ENCODE data around the gene TCEA2. TPM values are rescaled to one million over a fixed set of nuclear protein-coding genes. Genes with fewer than 3 reads are reported as not detected.
A peak's percentile ranks its signal among the peaks of the same experiment; 100 is the strongest.

The TCEA2 gene
- total RNA-seq, 2 donors from 2014 or later: 39.5 to 41.3 TPM

- intact Hi-C loops (cut with DNase I): loop anchor here in 1 of 2 donors (5.0 kb wide), 1 partner anchor 1874 kb away; the partner anchor contains the start of gene MTG2
- DNase-seq (ENCODE audit: low spot score): no peak
Measured at GRCh38 chr20:64055893-64056638, 6.9 kb upstream of the TCEA2 start.

DNA sequence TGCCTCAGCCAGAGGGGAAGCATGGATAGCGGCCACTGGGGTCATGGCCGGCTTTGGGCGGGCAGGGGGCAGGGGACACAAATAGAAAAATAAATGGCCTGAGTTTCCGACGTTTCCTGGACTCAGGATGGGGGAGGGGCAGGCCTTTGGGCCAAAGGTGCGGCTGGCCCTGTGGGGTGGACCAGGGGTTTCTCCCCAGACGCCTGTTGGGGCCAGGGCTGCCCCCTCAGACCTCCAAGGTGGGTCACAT, 6.4 kb upstream of the TCEA2 start:
- intact Hi-C loops (cut with DNase I): loop anchor here in 1 of 2 donors (5.0 kb wide), 1 partner anchor 1874 kb away; the partner anchor contains the start of gene MTG2
- DNase-seq (ENCODE audit: low spot score): no peak

GRCh38 chr20:64056889-64057627, 5.9 kb upstream of the TCEA2 start:
- DNase-seq (ENCODE audit: low spot score): no peak
- intact Hi-C loops (cut with DNase I): loop anchor here in 1 of 2 donors (1.0 to 5.0 kb wide), 2 partner anchors 25 to 1875 kb away; partner anchors contain the start of gene MTG2

DNA sequence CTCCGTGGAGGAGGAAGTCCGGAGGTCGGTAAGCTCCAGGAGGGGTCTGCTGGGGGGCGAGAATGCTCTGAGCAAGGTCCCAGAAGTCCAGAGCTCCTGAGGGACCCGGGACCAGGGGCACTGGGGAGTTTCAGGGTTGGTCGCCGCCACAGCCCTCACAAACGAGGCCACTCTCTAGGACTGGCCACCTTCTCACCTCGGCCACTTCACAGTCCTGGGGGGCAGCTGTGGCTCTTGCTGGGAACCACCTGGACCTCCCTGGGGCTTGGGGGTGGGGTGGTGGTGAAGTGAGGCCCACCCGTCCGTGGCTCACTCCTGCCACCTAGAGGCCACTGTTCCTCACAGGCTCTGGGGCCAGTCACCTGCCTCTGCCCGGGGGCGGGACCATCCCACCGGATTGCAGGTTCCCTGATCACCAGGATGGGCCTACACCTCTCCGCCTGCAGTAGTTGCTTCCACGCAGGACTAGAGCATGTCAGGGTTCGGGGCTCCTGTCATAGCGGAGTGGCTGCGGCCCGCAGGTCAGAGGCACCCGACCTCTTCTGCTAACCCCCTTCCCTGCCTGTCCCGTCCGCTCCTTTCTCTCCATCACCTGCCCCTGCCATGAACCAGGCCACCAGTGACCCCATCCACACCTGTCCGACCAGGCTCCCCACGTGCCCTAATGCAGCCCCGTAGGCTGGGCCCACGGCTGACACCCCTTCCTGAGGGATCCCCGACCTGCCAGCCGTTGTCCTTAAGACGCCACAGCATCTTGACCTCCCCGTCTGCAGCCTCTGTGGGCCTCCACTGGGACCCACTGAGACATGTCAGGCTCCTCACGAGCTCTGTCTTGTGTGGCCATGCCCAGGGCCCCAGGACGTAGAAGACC, 5.1 kb upstream of the TCEA2 start:
- intact Hi-C loops (cut with DNase I): loop anchor here in 1 of 2 donors (1.0 to 5.0 kb wide), 2 partner anchors 26 to 1876 kb away; partner anchors contain the start of gene MTG2
- peak; percentile 93 for DNase-seq (ENCODE audit: low spot score)

- no peak for DNase-seq (ENCODE audit: low spot score)
- intact Hi-C loops (cut with DNase I): loop anchor here in 1 of 2 donors (5.0 kb wide), 1 partner anchor 1876 kb away; the partner anchor contains the start of gene MTG2
Measured at GRCh38 chr20:64058536-64058935, 4.5 kb upstream of the TCEA2 start.

GRCh38 chr20:64062276-64062595, 762 bp upstream of the TCEA2 start:
- DNase-seq (ENCODE audit: low spot score): no peak
- intact Hi-C loops (cut with DNase I): no loop called here

GRCh38 chr20:64063389-64064144, 569 bp downstream of the TCEA2 start:
- DNase-seq (ENCODE audit: low spot score): no peak
- intact Hi-C loops (cut with DNase I): no loop called here

DNA sequence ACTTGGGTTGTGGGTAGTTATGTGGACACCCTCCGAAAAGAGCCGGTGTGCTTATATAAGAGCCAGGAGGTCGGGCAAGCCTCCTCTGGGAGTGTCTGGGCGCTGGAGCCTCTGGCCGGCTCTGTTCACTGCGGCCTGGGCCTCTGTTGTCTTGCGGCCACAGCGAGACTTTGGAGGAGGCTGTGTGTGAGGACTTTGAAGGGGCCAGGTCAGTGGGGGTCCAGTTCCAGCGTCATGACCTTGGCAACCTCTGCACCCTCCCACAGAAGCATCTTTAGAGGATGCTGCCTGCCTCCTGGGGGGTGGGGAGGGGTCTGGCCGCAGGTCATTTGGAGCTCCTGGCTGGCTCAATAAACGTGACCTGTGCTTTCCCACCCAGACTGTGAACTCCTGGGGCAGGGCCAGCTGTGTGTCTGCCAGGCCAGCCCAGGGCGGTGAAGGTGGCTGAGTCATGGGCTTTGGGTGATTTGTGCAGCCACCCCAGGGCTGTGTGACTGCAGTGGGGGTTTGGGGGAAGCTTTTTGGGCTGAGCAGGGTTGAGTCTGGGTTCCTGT, 1.2 kb downstream of the TCEA2 start:
- intact Hi-C loops (cut with DNase I): no loop called here
- no peak for DNase-seq (ENCODE audit: low spot score)

DNA sequence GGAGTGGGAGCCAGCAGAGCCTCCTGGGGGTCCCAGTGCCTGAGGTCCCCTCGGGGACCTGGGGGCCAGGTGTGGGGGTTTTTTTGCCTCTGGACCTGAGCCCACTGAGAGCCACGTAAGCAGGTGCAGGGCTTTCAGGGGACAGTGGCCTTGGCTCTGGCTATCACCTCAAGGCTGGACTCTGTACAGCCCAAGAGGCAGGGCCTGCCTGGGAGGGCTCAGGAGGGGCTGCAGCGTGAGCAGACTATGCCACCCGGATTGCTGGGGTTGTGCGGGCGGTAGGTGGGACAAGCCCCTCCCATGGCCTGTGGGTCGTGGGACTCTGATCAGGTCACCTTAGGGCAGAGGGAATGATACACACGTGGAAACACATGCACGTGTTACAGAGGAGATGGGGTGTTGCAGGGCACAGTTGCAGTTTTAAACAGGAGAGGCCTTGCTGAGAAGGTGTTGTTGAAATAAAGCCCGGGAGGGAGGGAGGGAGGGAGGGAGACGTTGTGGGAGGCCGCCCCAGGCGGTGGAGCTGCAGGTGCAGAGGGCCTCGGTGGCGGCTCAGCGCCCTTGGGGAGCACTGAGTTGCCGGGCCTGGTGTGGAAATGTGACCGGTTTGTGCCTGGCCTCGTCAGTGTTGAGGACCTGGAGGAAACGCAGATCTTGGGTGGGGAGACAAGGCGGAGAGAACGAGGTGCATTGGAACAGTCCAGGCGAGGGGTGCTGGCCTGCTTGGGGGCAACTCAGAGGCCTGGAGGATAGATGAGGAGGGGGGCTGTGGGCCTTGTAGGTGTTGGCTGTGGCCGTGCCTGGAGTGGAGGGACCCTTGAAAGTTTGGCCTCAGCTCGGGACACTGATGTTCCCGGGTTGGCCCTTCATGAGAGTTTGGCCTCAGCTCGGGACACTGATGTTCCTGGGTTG, 2.3 kb downstream of the TCEA2 start:
- intact Hi-C loops (cut with DNase I): no loop called here
- DNase-seq (ENCODE audit: low spot score): no peak

DNA sequence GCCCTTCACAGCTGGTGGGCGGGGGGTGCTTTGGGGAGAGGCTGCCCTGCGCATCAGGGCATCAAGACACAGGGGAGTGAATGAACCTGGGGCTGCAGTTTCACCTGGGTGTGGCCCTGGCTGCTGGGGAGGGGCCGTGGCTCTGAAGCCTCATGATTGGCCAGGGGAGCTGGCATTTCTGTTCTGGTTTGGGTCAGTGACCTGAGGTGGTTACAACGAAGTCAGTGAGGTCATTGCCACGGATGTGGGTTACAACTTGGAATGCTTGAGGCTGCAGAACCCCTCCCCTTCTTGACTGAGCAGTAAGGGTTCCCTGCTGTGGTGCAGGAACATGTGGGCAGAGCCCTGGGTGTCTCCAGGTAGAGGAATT, 3.0 kb downstream of the TCEA2 start:
- no peak for DNase-seq (ENCODE audit: low spot score)
- intact Hi-C loops (cut with DNase I): no loop called here

- intact Hi-C loops (cut with DNase I): no loop called here
- no peak for DNase-seq (ENCODE audit: low spot score)
Measured at GRCh38 chr20:64067005-64067632, 4.1 kb downstream of the TCEA2 start.

GRCh38 chr20:64067733-64068307, 4.8 kb downstream of the TCEA2 start:
- intact Hi-C loops (cut with DNase I): no loop called here
- DNase-seq (ENCODE audit: low spot score): no peak

DNA sequence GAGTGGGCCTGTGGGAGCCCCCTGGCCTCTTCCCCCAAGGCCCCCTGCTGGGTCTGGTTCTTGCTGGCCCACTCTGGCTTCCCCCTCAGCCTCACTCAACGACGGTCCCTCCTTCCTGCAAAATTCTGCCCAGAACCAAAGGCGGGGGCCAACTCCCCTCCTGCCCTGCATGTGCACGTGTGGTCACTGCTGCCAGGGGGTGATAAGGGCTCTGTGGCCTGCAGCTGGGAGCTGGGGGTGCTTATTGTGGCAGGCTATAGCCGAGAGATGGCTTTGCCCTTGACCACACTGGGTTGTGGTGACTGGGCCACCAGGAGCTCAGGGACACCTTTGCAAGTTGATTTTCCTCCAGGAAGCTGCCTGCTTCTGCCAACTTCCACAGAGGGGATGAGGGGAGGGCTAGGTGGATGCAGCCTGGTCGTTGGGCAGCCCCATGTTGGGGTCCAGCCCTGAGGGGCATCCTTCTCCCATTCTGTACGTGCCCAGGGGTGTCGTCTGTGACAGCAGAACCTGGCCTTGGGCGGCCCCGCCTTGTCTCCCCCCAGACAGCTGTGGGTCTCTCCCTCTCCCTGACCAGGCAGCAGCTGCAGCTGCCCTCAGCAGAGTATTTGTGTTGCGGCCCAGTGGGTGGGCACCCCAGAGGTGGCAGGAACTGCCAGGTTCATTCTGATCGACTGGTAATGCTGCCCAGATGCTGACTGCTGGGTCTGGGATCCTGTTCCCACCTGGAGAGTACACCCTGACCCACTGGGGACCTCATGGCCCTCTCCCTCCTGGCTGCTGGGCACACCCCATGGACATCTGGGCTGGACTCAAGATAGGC, 5.6 kb downstream of the TCEA2 start:
- intact Hi-C loops (cut with DNase I): no loop called here
- DNase-seq (ENCODE audit: low spot score): no peak

DNA sequence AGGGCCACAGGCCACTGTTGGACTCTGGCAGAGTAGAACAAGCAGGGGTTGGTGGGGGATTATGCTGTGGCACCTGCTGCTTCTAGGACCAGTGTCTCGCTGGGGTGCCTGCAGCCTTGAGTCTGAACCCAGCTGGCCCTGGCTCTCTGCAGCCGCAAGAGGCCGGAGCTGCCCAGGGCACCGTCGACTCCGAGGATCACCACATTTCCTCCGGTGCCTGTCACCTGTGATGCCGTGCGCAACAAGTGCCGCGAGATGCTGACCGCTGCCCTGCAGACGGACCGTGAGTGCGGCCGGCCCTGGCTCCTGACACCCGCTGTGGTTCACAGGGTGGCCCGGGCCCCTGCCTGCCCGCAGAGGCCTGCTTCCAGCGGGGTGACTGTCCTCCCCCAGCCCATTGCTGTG, 6.2 kb downstream of the TCEA2 start:
- no peak for DNase-seq (ENCODE audit: low spot score)
- intact Hi-C loops (cut with DNase I): no loop called here

DNA sequence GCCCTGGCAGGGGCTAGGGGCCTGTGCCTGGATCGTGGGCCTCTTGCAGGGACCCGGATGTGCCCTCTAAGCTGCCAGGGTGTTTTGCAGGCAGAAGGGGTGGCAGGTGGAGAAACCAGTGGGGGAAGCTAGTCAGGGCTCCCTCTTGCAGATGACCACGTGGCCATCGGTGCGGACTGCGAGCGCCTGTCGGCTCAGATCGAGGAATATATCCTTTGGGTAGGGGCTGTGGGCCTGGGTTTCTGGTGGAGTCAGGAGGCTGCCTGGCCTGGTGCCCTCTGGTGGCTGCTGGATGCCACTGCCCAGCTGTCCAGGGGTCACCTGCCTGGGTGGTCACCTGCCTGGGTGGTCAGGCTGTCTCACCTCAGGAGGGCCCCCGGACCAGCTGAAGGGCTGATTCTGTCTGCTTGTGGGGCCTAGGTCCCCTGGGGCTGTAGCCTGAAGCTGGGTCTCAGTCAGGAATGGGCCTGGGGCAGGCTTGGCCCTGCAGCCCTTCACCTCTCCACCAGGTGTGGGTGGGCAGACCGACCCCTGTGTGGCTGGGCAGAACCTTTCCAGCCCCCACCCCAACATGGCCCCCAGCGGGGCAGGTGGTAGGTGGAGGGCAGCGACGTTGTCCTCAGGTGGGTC, 6.7 kb downstream of the TCEA2 start:
- intact Hi-C loops (cut with DNase I): no loop called here
- no peak for DNase-seq (ENCODE audit: low spot score)
